Measurements from ENCODE around the gene BUB3.

Gene BUB3, protein sequence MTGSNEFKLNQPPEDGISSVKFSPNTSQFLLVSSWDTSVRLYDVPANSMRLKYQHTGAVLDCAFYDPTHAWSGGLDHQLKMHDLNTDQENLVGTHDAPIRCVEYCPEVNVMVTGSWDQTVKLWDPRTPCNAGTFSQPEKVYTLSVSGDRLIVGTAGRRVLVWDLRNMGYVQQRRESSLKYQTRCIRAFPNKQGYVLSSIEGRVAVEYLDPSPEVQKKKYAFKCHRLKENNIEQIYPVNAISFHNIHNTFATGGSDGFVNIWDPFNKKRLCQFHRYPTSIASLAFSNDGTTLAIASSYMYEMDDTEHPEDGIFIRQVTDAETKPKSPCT

DNA sequence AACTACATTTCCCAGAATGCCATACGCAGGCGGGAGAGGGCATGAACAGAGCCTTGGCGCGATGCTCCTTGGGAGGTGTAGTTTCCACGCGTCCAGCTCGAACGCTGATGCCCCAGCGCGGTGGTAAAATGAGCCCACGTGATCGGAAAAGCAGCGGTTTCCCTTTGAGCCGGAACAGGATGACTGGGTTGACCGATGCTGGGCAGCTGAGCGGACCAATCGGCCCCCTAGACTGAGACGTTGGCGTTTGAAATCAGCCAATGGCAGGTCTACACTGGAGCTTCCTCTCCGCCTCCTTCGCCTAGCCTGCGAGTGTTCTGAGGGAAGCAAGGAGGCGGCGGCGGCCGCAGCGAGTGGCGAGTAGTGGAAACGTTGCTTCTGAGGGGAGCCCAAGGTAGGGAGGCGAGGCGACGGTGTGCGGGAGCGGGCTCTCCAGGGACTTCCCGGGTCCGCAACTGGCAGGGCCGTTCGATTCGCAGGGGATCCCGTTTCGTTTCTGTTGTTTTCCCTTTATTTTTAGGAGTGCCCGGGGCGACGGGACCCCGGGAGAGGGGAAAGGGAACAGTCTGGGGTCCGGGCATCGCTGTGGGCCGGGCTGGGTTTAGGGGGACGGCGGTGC lies at the start of gene BUB3:
Gene BUB3 (plus strand): TSS at position 311 of the 619 bp plus-strand sequence. CDS start 516 bp downstream, outside the sequence.
- in situ Hi-C loops (cut with HindIII; ENCODE audit: low sequenced_read_pairs): no loop called here

DNA sequence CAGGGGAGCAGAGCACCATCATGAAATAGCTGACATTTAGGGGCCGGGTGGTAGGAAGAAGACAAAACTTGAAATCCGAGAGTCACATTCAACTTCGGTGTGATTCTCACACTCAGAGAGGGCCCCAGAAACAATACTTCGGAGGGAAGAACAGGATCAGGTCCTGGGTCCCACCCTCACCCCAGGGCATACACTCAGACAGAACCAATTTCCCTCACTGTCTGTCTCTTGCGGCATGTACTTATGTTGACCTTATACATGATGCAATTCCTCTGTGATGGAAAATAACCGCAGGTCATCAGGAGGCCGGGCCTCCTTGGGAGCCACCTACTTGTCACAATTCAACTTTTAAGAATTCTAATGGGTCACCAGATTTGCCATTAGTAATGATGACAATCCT lies 44.7 kb upstream of the BUB3 start:
- in situ Hi-C loops (cut with HindIII; ENCODE audit: low sequenced_read_pairs): no loop called here

DNA sequence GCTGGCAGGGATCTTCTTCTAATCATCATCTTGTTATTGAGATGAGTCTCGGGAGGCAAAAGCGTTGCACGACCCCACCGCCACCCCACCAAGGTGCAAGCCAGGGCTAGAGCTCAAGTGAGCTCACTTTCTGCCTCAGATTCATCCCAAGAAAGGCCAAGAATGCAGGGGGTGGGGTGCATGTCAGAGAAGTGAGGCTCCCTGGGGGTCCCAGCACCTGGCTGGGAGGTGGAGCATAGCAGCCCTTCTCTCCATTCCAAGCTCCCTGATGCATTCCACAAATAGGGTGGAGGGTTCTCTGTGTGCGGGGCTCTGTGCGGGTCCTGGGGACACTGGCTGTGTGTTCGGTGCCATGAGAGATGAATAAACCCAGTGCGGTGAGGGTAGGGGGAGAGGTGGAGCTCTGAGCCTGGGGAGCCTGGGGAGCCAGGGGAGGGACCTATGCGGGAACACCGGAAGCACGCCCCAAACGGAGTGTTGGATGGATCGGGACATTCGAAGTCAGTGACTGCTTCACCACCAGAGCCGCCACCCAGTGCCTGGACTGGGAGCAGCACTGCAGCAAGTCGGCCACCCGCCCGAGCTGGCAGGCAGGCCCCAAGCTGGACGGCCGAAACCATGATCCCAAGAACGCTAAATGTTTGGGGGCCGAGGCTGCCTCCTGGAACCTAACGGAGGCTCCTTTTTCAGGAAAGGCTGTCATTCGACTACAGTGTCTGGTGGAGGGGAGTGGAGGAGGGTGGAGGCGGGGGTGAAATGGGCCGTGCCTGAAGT lies 36.4 kb upstream of the BUB3 start:
- in situ Hi-C loops (cut with HindIII; ENCODE audit: low sequenced_read_pairs): no loop called here

DNA sequence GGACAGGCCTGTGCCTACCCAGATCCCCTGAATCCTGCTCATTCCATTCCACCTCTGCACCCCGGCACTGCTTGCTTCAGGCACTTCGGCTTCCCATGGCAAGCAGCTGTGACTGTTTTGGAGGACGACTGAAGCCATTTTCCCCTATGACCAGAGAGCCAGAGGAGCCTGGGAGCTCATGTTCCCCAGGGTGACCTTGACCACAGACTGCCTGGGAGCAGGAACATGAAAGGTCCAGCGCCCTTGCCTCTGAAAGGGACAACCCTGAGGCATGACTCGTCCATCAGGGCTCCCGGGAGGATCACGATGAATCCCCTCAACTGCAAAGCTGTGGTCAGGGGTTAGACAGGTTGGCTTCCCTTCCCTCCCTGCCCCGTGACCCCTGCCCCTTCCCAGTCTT lies 35.1 kb upstream of the BUB3 start:
- in situ Hi-C loops (cut with HindIII; ENCODE audit: low sequenced_read_pairs): no loop called here

DNA sequence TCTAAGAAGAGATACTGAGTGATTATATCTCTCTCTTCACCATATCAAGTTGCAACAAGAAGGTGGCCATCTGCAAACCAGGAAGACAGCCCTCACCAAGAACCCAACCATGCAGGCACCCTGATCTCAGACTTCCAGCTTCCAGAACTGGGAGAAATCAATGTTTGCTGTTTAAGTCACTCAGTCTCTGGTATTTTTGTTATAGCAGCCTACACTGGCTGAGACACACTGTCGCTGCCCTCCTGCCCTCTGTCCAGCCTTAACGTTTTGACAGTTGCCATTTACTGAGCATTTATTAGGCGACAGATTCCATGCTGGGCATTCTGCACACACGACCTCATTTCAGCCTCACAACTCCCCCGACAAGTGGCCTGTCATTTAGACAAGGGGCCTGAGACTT lies 28.0 kb upstream of the BUB3 start:
- in situ Hi-C loops (cut with HindIII; ENCODE audit: low sequenced_read_pairs): no loop called here

DNA sequence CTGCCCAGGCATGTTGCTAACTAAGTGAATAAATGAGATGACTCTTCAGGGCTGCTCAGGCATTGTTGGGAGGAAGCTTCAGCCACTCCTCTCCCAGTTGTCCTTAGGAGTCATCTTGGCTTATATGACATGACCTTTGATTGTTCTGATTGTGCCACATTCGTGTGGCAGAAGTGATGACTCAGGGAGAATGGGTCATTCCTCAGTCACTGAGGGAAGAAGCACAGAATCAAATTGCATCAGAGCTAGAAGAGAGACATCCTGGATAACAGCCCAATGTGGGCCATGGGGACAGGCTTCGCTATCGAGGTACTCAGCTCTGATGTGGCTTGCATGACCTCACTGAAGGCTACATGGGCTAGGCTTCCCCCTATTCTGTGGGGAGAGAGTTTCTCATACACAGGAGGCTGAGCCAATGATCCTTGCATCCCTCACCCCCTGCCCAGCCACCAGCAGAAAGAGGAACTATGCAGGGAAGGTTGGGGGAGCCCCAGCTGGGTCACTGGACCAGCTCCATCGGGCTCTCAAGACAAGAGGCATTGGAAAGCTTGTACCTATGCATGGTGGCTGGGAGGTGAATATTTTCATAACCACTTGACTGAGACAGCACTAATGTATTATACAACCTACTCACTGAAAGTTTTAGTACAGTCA lies 24.5 kb upstream of the BUB3 start:
- in situ Hi-C loops (cut with HindIII; ENCODE audit: low sequenced_read_pairs): no loop called here

DNA sequence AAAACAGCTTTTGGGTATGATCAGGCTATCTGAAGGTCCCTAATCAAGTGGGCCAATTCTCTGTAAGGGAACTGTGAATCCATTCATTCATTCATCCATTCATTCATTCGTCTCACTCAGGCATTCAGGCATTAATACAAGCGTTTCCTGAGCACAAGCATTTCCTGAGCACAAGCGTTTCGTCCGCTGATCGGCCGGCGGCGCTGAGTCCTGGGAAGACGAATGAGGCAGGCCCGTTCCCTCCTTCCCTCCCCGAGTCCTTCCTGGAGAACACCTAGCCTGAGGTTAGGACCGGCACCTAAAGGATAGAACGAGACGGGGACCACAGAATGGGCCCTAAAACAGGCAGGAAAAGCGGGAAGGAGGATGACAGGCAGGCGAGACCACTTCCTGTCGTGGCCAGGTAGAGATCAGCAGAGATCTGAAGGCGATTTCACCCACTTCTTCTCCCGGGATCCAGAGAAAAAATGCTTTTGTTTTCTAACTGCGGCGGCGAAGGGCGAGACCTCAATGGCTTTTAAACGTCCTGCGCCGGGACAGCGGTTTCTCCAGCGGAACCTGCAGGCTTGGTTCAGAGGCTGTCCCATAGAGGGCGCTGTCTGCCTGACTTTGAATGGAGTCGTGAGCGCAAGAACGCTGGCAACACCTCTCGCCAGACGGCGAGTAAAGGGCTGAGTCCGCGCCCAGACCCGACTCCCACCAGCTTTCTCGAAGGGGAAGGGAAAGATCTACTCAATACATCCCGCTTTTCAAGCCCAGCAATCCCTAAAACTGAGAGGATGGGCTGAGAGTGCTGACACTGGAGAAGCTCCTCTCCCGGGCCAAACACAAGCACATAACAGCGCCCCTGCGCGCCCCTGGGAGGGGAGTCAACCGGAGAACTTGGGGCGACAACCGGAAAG lies 21.4 kb upstream of the BUB3 start:
- in situ Hi-C loops (cut with HindIII; ENCODE audit: low sequenced_read_pairs): no loop called here

DNA sequence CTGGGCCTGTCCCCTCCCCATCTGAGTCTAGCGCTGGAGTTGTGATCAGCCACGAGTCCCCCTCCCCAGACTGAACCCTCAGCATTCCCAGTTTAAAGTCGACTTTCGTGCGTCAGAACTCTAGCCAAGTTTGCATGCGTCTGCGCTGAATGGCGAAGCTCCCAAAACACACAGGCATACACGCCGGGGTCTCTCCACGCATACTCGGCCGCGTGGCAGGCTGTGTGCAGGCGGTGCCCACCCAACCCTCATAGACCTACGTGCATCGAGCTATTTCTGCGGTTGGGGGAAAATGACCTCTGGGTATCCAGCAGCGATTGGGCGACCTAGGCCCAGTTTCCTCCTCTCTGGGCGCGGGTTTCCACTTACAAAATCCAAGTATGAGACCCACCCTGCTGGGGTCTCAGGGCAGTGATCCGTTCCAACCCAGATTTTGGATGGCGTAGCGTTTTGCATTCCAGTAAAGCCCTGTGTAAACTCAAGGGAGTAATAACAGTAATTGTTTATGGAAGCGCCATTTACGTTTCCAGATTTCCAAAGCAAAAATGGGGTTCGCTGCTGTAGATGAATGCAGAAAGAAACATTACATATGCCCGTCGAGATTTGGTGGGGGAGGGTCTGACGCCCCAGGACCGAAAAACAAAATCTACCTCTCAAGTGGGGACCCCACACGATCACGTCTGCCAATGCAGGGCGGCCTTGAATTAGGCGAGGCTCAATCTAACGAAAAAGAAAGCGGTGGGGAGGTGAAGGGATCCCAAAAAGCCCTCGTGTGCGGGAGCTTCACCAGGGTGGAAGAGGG lies 20.5 kb upstream of the BUB3 start:
- in situ Hi-C loops (cut with HindIII; ENCODE audit: low sequenced_read_pairs): no loop called here

DNA sequence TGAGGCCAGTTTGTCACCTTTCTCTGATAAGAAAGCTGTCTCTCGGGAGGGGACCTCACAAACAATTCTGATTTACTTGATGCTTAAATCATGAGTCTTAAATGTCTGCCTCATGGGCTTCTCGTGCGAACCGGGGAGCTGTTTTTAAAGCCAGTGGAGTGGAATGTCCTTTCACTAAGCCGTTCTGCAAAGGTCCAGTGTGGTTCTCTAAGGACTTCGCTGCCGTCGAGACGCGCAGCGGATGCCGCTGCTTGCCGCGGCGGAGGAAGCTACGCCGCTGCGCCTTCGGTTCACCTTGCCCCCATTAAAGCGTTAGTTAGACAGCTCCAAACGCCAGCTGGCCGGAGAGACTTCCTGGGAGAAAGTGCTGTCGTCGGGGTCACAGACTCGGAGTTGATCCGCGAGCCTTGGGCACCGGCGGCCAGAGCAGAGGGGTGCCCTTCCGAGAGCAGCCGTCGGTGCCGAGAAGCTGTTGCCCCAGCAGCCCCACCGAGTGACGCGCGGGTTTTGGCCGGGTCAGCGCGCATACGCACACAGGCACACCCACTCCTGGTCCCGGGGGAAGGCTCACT lies 19.8 kb upstream of the BUB3 start:
- in situ Hi-C loops (cut with HindIII; ENCODE audit: low sequenced_read_pairs): no loop called here

DNA sequence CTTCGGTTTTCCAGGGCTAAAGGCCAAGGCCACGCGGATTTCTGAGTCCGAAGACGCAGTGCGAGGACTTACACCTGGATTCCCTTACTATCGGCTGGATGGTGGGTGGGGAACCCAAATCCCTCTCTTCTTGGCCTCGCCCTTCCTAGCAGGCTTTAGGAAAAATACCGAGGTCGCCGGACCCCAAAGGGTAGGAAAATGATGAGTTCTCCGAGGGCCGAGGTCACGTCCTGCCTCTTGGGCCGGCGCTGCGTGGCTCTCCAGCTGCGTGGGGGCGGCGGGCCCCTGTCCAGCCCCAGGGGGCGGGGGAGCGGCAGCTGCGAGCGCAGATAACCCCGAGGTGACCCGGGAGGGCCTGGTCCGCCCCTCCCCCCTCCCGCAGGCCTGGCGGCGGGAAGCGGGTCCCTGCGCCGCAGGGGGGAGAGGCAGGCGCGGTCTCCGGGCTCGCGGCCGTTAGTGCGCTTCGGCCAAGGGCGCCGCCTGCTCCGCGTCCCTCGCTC lies 19.2 kb upstream of the BUB3 start:
- in situ Hi-C loops (cut with HindIII; ENCODE audit: low sequenced_read_pairs): no loop called here

DNA sequence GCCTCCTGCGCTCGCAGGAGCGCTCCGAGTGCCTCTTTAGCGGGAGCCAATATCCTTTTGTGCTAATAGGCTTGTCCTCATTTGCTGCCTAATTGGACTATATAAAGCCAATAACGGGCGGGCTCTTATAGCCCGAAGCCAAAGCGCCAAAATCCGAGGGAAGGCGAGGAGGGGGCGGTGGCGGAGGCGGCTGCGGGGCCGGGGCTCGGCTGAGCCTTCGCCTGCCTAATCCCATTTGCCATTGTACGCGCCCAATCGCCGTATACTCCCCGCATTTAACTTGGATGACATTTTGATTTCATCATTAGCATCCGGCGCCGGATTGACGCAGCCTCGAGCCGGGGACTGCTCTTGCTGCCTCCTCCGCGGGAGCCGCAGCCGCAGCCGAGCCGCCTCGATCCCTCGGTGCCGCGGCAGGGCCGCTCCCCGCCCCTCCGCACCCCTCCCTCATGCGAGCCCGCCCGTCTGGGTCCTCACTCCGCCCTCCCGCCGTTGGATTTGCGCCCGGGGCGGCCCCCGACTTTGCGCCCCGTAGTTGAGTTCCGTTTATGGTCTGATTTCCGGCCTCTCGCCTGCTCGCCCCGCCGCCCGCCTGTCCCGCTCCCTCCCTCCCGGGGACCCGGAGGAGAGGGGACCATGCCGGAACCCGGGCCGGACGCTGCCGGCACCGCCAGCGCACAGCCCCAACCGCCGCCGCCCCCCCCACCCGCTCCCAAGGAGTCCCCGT lies 18.6 kb upstream of the BUB3 start, which contains the start of gene HMX3:
Gene HMX3 (plus strand): TSS at position 556 of the 727 bp plus-strand sequence. CDS start 81 bp downstream, at position 637.
- in situ Hi-C loops (cut with HindIII; ENCODE audit: low sequenced_read_pairs): no loop called here

DNA sequence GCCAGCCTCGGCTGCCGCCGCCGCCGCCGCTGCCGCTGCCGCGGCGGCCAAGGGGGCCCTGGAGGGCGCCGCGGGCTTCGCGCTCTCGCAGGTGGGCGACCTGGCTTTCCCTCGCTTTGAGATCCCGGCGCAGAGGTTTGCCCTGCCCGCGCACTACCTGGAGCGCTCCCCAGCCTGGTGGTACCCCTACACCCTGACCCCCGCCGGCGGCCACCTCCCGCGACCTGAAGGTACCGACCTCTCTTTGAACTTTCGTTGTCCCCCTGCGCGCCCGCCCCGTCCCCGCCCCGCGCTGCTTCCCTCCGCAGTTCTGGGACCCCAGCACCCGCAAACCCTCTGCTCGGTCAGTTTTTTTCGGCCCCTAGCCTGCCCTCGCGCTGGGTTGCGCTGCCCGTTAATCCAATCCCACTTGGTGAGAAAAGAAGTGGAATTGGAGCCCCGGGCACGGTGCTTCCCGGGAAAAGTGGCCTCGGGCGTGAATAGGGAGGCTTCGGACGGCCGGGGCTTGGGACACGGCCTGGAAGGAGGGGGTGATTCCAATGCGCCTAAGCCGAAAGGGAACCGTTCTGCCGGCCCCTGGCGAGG lies 17.9 kb upstream of the BUB3 start:
- in situ Hi-C loops (cut with HindIII; ENCODE audit: low sequenced_read_pairs): no loop called here

DNA sequence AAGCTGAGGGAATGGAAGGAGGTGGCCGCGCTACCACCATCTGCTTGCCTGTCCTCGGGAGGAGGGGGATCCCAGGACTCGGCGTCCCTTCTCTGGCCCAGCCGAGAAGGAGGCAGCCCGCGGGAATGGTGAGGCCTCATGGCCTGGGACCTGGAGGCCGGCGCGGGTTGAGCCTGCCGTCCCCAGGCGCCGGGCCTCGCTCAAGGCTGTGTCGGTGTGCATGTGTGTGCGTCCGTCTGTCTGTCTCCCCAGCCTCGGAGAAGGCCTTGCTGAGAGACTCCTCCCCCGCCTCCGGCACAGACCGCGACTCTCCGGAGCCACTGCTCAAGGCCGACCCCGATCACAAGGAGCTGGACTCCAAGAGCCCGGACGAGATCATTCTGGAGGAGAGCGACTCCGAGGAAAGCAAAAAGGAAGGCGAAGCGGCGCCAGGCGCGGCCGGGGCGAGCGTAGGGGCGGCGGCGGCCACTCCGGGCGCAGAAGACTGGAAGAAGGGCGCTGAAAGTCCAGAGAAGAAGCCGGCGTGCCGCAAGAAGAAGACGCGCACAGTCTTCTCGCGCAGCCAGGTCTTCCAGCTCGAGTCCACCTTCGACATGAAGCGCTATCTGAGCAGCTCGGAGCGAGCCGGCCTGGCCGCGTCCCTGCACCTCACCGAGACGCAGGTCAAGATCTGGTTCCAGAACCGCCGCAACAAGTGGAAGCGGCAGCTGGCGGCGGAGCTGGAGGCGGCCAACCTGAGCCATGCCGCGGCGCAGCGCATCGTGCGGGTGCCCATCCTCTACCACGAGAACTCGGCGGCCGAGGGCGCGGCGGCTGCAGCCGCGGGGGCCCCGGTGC lies 17.2 kb upstream of the BUB3 start:
- in situ Hi-C loops (cut with HindIII; ENCODE audit: low sequenced_read_pairs): no loop called here

DNA sequence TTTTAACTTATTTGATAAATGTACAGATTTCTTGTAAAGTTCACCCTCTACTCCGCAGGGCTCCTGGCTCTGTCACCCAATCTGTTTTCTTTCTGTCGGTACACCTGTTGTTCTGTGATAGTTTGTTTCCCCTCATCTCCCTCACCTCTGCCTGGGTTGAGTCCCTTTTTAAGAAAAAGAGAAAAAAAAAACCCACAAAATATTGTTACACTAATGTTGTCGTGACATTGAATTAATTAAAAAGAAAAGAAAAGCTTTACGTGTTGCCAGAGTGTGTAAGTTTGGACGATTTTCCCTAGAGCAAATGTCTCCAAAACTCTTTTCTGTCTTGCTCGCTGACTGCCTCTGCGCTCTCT lies 15.1 kb upstream of the BUB3 start:
- in situ Hi-C loops (cut with HindIII; ENCODE audit: low sequenced_read_pairs): no loop called here

DNA sequence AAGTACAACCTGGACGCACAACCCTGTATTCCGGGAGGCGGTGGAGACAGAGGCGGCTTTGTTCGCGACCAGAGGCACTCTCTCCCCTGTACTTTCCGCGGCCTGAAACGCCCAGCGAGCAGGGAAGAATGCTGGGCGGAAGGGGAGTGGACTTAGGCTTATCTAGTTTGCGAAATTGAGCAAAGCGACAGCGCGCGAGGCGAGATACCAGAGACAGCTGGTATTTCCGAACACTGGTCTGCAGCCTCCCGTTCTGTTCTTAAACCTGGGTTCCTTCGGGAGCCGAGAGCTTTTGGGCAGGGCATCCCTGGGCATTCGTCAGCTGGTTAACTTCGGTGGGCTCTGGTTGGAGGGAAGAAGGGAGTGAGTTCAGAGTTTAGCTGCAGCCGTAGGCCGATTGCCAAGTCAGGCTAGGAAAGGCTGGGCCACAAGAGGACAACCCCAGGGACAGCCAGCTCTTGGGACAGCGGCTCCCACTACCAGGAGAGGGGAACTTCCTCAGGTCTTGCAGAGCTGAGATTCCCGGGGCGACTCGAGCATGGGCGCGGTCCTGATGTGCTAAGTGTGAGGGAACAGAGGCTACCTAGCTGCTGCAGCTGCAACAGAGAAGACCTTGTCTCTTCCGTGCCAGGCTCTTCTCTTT lies 14.6 kb upstream of the BUB3 start:
- in situ Hi-C loops (cut with HindIII; ENCODE audit: low sequenced_read_pairs): no loop called here

DNA sequence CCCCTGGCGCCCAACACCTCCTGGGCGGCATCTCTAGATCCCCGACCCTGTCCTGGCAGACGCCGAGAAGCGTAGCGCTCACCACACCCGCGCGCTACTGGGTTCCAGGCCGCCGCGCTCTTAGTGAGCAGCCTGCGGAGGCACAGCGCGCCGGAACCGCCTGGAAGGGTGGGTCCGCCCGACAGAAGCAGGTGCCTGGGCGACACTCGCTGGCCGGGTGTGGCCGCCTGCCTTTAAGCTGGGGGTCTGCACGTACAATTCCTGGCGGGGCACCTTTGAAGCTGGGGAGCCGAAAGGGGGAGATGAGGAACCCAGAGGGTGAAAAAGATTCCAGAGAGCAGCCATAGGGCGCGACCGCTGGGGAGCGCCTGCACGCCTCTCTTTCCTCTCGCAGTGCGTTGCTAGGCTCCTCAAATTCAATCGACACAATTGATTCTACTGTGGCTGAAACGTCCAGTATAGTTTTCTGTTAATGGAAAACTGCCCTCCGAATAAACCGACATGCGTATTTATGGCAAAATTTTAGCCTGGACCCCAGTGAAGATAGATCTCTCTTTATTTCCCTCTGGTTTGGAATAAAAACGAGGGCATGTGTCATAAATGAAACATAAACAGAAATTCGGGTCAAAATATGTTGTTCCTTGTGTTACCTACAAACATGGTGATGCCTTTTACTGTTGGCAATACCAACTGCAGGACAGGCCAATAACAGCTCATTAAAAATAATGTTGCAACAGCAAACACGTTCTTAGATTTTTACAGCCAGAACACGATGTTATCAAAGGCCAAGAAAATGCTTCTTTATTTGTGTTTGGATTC lies 13.8 kb upstream of the BUB3 start:
- in situ Hi-C loops (cut with HindIII; ENCODE audit: low sequenced_read_pairs): no loop called here
